Smooth muscle cell (in vitro differentiated cells): ENCODE data around the gene TUFT1. TPM values are rescaled to one million over a fixed set of nuclear protein-coding genes. Genes with fewer than 3 reads are reported as not detected.
A peak's percentile ranks its signal among the peaks of the same experiment; 100 is the strongest.

Experiments
- DNase-seq: peaks from one replicate; lab custom pipeline; 2025; ENCODE audit not compliant: unreplicated experiment; lab: John Stamatoyannopoulos, UW
- H2AFZ ChIP-seq: fragments of 200-600 bp; sonication (generic); 2 replicates; pipeline ENCODE4 v1.6.0; 2016; ENCODE audit warnings: antibody characterized with exemption, low read depth, mild to moderate bottlenecking
- H3F3A ChIP-seq: fragments of 200-600 bp; sonication (generic); 2 replicates; pipeline ENCODE4 v1.6.0; 2017; ENCODE audit warnings: antibody characterized with exemption, low read depth
- H3K27ac ChIP-seq: fragments of 200-600 bp; sonication (generic); 2 replicates; pipeline ENCODE4 v1.5.1; 2016; ENCODE audit warnings: low read depth, mild to moderate bottlenecking
- H3K27me3 ChIP-seq: fragments of 200-600 bp; sonication (generic); 2 replicates; pipeline ENCODE4 v1.6.1; 2016; ENCODE audit warnings: low read depth, mild to moderate bottlenecking
- H3K36me3 ChIP-seq: fragments of 200-600 bp; sonication (generic); 2 replicates; pipeline ENCODE4 v1.5.1; 2016; ENCODE audit warnings: low read depth
- H3K4me1 ChIP-seq: fragments of 200-600 bp; sonication (generic); 2 replicates; pipeline ENCODE4 v1.5.1; 2016; ENCODE audit warnings: low read depth
- H3K4me2 ChIP-seq: fragments of 200-600 bp; sonication (generic); 2 replicates; pipeline ENCODE4 v1.6.0; 2016; ENCODE audit warnings: mild to moderate bottlenecking
- H3K4me3 ChIP-seq: fragments of 200-600 bp; sonication (generic); 2 replicates; pipeline ENCODE4 v1.5.1; 2016; ENCODE audit warnings: mild to moderate bottlenecking
- H3K79me2 ChIP-seq: fragments of 200-600 bp; sonication (generic); 2 replicates; pipeline ENCODE4 v1.6.0; 2016; ENCODE audit warnings: low read depth, mild to moderate bottlenecking
- H3K9ac ChIP-seq: fragments of 200-600 bp; sonication (generic); 2 replicates; pipeline ENCODE4 v1.6.0; 2016; ENCODE audit warnings: low read depth
- H3K9me3 ChIP-seq: fragments of 200-600 bp; sonication (generic); replicated peaks from 2 replicates; pipeline ENCODE4 v1.5.1; 2016; ENCODE audit warnings: low read depth
- H4K20me1 ChIP-seq: fragments of 200-600 bp; sonication (generic); 2 replicates; pipeline ENCODE4 v1.6.0; 2016; ENCODE audit warnings: low read depth
- WGBS: methylation state at CpG from one replicate; pipeline ENCODE4 v1.1.7; 2016; ENCODE audit warnings: low lambda C conversion rate; 5-methylcytosine and 5-hydroxymethylcytosine counted together
- polyA plus RNA-seq: library from polyadenylated mRNA; unstranded; fragments of >200 nt; fragmentation: Nextera tagmentation; extraction: Ambion mirVana; gene quantifications from 2 replicates; pipeline ENCODE4 v1.2.1, GENCODE V29; 2016
- total RNA-seq: library from RNA; depleted of rRNA; stranded (reverse); fragments of >200 nt; gene quantifications from 2 replicates; pipeline ENCODE4 v1.2.3, GENCODE V29; 2014
- TF ChIP-seq, protein P1 (sequence below): fragments of 200-600 bp; sonication (generic); IDR thresholded peaks from 2 replicates; pipeline ENCODE4 v1.5.1; 2017; ENCODE audit warnings: borderline replicate concordance, mild to moderate bottlenecking, antibody characterized with exemption; ENCODE audit not compliant: insufficient read depth, poor library complexity, severe bottlenecking

The TUFT1 gene
- total and polyA plus RNA-seq, 2 experiments from 2014 or later, result 15.1 to 20.0 TPM

DNA sequence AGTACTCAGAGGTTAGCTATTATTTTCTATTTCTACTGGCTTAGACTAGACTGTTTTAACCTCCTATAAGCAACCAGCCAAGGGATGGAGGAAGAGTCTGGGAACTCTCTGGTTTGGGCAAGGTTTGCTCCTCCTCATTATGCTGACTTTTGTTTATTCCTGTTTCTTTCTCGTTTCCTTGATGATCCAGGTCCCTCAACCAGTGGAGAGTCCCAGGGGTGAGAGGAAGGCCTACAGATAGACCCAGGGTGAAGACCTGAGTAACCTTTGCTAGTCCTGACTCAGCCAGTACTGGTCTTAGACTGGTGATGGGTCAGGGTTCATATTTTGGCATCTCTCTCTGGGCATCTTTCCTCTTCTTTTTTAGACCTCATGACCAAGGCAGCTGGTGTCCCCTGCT lies 5.4 kb downstream of the TUFT1 start:
- Histone ChIP-seq H3K4me3 (no peak overlapping the region), H3K4me2 (no peak overlapping the region), H3K27ac (no peak overlapping the region), H3K9ac (no peak overlapping the region), H3K27me3 (no peaks in the 10 kb centered on the region), H2AFZ (no peak overlapping the region), H3K4me1 (peaks cover 16% of the 10 kb centered on the region), H4K20me1 (peaks cover 73% of the 10 kb centered on the region), H3K36me3 (no peaks in the 10 kb centered on the region), H3F3A (peaks cover 6% of the 10 kb centered on the region), H3K79me2 (peaks cover 47% of the 10 kb centered on the region), H3K9me3 (no peaks in the 10 kb centered on the region)
- 74% methylated on average over 1 of the region's 1 CpG for WGBS
- TF ChIP-seq, protein P1, sequence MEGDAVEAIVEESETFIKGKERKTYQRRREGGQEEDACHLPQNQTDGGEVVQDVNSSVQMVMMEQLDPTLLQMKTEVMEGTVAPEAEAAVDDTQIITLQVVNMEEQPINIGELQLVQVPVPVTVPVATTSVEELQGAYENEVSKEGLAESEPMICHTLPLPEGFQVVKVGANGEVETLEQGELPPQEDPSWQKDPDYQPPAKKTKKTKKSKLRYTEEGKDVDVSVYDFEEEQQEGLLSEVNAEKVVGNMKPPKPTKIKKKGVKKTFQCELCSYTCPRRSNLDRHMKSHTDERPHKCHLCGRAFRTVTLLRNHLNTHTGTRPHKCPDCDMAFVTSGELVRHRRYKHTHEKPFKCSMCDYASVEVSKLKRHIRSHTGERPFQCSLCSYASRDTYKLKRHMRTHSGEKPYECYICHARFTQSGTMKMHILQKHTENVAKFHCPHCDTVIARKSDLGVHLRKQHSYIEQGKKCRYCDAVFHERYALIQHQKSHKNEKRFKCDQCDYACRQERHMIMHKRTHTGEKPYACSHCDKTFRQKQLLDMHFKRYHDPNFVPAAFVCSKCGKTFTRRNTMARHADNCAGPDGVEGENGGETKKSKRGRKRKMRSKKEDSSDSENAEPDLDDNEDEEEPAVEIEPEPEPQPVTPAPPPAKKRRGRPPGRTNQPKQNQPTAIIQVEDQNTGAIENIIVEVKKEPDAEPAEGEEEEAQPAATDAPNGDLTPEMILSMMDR, result no peak
- no peak for DNase-seq

DNA sequence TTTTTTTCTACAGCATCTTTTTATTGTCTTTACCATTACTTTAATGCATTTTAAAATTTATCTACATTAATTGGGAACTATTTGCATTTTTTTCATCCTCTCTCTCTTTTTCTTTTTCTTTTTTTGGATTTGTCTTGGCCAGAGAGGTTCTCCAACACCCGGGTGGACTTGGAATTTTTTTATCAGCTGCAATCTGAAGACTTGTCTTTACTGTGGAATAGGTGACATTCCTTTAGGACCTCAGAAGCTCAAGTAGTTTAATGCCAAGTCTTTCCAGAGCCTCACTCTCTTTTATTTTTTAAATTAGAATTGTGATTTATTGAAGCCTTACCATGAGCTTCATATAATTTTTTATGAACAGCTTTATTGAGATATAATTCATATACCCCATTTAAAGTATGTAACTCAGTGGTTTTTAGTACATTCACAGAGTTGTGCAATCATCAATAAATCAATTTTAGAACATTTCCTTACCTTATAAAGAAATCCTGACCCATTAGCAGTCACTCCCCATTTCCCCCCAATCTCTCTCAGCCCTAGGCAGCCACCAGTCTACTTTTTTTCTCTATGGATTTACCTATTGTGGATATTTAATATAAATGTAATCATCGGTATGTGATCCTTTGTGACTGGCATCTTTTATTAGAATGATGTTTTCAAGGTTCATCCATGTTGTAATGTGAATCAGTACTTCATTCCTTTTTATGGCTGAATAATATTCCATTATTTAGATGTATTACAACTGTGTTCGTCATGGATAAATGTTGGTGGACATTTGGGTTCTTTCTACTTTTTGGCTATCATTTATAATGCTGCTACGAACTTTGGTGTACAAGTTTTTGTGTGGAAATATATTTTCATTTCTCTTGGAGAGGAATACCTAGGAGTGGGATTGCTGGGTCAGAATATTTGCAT lies 6.2 kb downstream of the TUFT1 start:
- H3K9ac ChIP-seq, result no peak overlapping the region
- H3K9me3 ChIP-seq, result no peaks in the 10 kb centered on the region
- H2AFZ ChIP-seq, result no peak overlapping the region
- H3K36me3 ChIP-seq, result no peaks in the 10 kb centered on the region
- no peak overlapping the region for H3K4me2 ChIP-seq
- peaks cover 6% of the 10 kb centered on the region for H3F3A ChIP-seq
- TF ChIP-seq, protein P1, result no peak
- H3K4me3 ChIP-seq, result no peak overlapping the region
- 78% methylated on average over 4 of the region's 4 CpGs for WGBS
- H3K27me3 ChIP-seq, result no peaks in the 10 kb centered on the region
- H4K20me1 ChIP-seq, result peaks cover 73% of the 10 kb centered on the region
- no peak for DNase-seq
- peaks cover 15% of the 10 kb centered on the region for H3K4me1 ChIP-seq
- peaks cover 46% of the 10 kb centered on the region for H3K79me2 ChIP-seq
- H3K27ac ChIP-seq, result peak overlapping the region; percentile 31

DNA sequence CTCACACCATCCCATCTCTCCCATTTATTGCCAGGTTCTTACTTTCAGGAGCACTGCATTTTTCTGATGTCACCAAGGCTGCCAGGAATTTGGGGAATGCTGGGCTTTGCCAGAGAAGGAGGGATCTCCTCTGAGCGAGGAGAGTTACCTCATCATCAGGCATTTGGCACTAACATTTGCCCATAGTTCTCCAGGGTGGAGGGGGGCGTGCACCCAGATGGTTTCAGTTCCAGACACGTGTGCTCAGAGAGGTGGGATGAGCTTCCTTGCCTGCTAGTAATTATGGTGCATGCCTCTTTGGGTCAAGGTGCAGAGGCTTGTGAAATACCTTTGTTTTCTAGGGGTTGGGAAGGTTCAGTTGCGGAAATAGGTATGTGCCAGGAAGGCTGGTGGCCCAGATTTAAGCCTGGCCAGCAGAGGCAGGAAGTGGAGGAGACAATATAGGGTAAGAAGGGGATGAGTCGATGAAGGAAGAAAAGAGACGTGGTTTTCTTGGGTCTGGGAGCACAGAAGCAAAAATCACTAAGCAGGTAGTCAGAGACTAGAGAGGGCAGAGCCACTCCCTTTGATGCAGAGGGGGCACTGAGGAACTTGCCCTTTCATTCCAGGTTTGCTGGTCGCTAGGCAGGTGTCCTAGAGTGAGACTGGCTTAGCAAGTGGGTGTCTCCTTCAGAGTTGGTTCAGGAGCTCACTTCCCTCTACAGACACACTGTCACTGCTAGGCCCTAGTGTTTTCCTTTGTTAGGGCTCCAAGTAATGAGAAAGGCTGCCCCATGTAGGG lies 7.2 kb downstream of the TUFT1 start:
- Histone ChIP-seq H3K4me2 (peak overlapping the region; percentile 66), H3K9ac (no peak overlapping the region), H3K36me3 (no peaks in the 10 kb centered on the region), H4K20me1 (peaks cover 72% of the 10 kb centered on the region), H3K4me1 (peaks cover 11% of the 10 kb centered on the region), H3F3A (peaks cover 6% of the 10 kb centered on the region), H3K27me3 (no peaks in the 10 kb centered on the region), H3K9me3 (no peaks in the 10 kb centered on the region), H3K79me2 (peaks cover 45% of the 10 kb centered on the region), H3K4me3 (no peak overlapping the region), H2AFZ (no peak overlapping the region), H3K27ac (peak overlapping the region; percentile 31)
- 30% methylated on average over 7 of the region's 7 CpGs for WGBS
- TF ChIP-seq, protein P1, result no peak
- DNase-seq, result no peak
